Measurements from ENCODE around the gene LMX1B.

Gene LMX1B

DNA sequence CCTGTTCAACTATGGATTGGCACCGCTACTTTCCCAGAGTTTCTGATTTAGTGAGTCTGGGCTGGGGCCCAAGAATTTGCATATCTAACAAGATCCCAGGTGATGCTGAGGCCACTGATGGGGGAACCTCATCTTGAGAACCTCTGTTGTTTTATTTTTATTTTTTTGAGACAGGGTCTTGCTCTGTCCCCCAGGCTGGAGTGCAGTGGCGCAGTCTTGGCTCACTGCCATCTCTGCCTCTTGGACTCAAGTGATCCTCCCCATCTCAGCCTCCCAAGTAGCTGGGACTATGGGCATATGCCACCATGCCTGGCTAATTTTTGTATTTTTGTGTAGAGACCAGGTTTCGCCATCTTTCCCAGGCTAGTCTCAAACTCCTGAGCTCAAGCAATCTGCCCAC is 35.7 kb downstream of the LMX1B start:
- TF ChIP-seq TEAD4 (IDR thresholded peaks at IDR 0.05) = no peak

- TF ChIP-seq CREB1 (IDR thresholded peaks at IDR 0.05; ENCODE audit: low read depth) (no peak), TEAD4 (IDR thresholded peaks at IDR 0.05) (no peak), TCF12 (IDR thresholded peaks at IDR 0.05; ENCODE audit: low read depth) (no peak), FOXM1 (IDR thresholded peaks at IDR 0.05; ENCODE audit: borderline replicate concordance, low read depth) (no peak), YY1 (IDR thresholded peaks at IDR 0.05; ENCODE audit: low read depth) (no peak)
- TF ChIP-seq, protein P1, sequence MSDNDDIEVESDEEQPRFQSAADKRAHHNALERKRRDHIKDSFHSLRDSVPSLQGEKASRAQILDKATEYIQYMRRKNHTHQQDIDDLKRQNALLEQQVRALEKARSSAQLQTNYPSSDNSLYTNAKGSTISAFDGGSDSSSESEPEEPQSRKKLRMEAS (IDR thresholded peaks at IDR 0.05) = no peak
- TF ChIP-seq, protein P2, sequence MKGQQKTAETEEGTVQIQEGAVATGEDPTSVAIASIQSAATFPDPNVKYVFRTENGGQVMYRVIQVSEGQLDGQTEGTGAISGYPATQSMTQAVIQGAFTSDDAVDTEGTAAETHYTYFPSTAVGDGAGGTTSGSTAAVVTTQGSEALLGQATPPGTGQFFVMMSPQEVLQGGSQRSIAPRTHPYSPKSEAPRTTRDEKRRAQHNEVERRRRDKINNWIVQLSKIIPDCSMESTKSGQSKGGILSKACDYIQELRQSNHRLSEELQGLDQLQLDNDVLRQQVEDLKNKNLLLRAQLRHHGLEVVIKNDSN (IDR thresholded peaks at IDR 0.05) = no peak
Measured at GRCh38 chr9:126650404-126651341, 36.9 kb downstream of the LMX1B start.

DNA sequence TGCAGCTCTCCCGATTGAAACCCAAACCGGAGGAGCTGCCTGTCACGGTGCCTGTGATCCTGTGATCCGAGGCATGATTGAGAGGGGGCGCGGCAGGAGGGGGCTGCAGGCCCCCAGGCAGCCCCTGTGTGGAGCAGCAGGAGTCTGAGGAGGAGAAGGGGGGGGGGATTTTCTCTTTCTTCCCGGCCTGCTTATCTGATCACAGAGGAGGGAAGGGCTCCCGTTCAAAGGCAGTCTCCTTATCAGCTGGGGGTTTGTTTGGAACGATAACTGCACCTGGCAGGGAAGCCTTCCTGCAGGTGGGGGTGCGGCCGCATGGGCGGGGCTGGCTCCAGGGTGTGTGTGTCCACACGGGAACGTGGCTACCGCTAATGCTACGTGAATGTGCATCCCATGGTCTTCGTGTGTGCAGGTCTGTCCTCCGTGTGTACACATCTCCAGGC is 38.4 kb downstream of the LMX1B start:
- no peak for TF ChIP-seq TEAD4 (IDR thresholded peaks at IDR 0.05)
- no peak for TF ChIP-seq NFIC (IDR thresholded peaks at IDR 0.05)
- TF ChIP-seq CREB1 (IDR thresholded peaks at IDR 0.05; ENCODE audit: low read depth) = no peak
- TF ChIP-seq TCF12 (IDR thresholded peaks at IDR 0.05; ENCODE audit: low read depth) = no peak
- TF ChIP-seq EP300 (IDR thresholded peaks at IDR 0.05; ENCODE audit: borderline replicate concordance) = no peak
- TF ChIP-seq FOXM1 (IDR thresholded peaks at IDR 0.05; ENCODE audit: borderline replicate concordance, low read depth) = no peak
- TF ChIP-seq ZBTB7A (IDR thresholded peaks at IDR 0.05; ENCODE audit: low read depth) = no peak
- TF ChIP-seq RAD21 (IDR thresholded peaks at IDR 0.05; ENCODE audit: low read depth) = no peak
- no peak for TF ChIP-seq CEBPB (IDR thresholded peaks at IDR 0.05)
- TF ChIP-seq, protein P1 (IDR thresholded peaks at IDR 0.05) = no peak
- TF ChIP-seq, protein P2 (IDR thresholded peaks at IDR 0.05) = no peak
- TF ChIP-seq, protein P3, sequence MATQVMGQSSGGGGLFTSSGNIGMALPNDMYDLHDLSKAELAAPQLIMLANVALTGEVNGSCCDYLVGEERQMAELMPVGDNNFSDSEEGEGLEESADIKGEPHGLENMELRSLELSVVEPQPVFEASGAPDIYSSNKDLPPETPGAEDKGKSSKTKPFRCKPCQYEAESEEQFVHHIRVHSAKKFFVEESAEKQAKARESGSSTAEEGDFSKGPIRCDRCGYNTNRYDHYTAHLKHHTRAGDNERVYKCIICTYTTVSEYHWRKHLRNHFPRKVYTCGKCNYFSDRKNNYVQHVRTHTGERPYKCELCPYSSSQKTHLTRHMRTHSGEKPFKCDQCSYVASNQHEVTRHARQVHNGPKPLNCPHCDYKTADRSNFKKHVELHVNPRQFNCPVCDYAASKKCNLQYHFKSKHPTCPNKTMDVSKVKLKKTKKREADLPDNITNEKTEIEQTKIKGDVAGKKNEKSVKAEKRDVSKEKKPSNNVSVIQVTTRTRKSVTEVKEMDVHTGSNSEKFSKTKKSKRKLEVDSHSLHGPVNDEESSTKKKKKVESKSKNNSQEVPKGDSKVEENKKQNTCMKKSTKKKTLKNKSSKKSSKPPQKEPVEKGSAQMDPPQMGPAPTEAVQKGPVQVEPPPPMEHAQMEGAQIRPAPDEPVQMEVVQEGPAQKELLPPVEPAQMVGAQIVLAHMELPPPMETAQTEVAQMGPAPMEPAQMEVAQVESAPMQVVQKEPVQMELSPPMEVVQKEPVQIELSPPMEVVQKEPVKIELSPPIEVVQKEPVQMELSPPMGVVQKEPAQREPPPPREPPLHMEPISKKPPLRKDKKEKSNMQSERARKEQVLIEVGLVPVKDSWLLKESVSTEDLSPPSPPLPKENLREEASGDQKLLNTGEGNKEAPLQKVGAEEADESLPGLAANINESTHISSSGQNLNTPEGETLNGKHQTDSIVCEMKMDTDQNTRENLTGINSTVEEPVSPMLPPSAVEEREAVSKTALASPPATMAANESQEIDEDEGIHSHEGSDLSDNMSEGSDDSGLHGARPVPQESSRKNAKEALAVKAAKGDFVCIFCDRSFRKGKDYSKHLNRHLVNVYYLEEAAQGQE (IDR thresholded peaks at IDR 0.05; ENCODE audit: low read depth) = no peak
- TF ChIP-seq EGR1 (IDR thresholded peaks at IDR 0.05) = no peak
- no peak for TF ChIP-seq TAF1 (IDR thresholded peaks at IDR 0.05; ENCODE audit: low read depth)
- no peak for TF ChIP-seq YY1 (IDR thresholded peaks at IDR 0.05; ENCODE audit: low read depth)

DNA sequence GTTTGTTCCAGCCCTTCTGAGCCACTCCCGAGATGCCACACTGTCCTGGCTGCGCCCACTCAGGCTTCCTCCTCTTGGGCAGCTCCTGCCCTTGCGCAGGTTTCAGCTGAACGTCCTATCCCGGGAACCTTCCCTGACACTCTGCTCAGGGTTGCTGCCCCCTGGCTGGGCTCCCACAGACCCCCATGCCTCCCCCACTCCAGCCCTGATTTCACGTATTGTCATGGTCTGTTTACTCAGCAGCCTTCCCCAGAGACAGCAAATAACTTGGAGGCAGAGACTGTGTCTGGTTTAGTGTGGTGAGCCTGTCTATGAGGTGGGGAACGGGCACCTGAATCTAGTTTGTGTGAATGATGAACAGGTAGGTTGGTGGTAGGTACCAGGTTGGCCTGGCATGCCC is 40.4 kb downstream of the LMX1B start:
- TF ChIP-seq TCF12 (IDR thresholded peaks at IDR 0.05; ENCODE audit: low read depth) (no peak), YY1 (IDR thresholded peaks at IDR 0.05; ENCODE audit: low read depth) (no peak), CEBPB (IDR thresholded peaks at IDR 0.05) (no peak), TAF1 (IDR thresholded peaks at IDR 0.05; ENCODE audit: low read depth) (no peak), EP300 (IDR thresholded peaks at IDR 0.05; ENCODE audit: borderline replicate concordance) (no peak), TEAD4 (IDR thresholded peaks at IDR 0.05) (no peak), ZBTB7A (IDR thresholded peaks at IDR 0.05; ENCODE audit: low read depth) (no peak), RAD21 (IDR thresholded peaks at IDR 0.05; ENCODE audit: low read depth) (no peak)
- TF ChIP-seq, protein P1 (IDR thresholded peaks at IDR 0.05) = no peak
- TF ChIP-seq, protein P2 (IDR thresholded peaks at IDR 0.05) = no peak
- TF ChIP-seq, protein P3 (IDR thresholded peaks at IDR 0.05; ENCODE audit: low read depth) = no peak

DNA sequence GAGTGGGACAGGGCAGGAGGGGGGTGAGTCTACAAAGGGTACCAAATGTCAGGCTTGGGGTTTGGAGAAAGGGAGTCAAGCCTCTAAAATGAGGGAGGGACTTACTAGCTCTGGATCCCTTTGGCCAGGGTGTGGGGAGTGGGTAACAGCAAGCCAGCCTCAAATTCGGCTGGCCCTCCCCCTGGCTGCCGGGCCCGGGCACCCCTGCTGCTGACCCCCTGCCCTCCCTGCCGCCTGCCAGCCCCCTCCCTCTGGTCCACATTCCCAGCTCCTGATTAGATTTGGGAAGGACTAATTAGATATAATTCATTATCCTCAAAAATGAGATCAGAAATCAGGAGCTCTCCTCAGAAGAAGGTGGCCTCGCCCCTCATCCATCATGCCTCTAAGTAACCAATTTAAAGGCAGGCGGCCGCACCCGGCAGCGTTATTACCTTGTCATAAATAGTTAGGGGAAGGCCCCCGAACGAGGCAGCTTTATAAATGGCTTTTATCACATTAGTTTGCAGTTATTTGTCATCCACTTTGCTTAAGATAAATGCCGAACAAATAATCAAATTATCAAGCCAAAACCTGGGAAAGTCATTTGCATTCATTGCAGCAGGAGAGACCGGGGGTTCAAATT is 44.6 kb downstream of the LMX1B start:
- TF ChIP-seq CEBPB (IDR thresholded peaks at IDR 0.05) (no peak), RAD21 (IDR thresholded peaks at IDR 0.05; ENCODE audit: low read depth) (no peak), ZBTB7A (IDR thresholded peaks at IDR 0.05; ENCODE audit: low read depth) (no peak), TEAD4 (IDR thresholded peaks at IDR 0.05) (no peak), TCF12 (IDR thresholded peaks at IDR 0.05; ENCODE audit: low read depth) (no peak), EGR1 (IDR thresholded peaks at IDR 0.05) (no peak), CREB1 (IDR thresholded peaks at IDR 0.05; ENCODE audit: low read depth) (no peak), EP300 (IDR thresholded peaks at IDR 0.05; ENCODE audit: borderline replicate concordance) (no peak), TAF1 (IDR thresholded peaks at IDR 0.05; ENCODE audit: low read depth) (no peak), YY1 (IDR thresholded peaks at IDR 0.05; ENCODE audit: low read depth) (no peak)
- TF ChIP-seq, protein P3 (IDR thresholded peaks at IDR 0.05; ENCODE audit: low read depth) = no peak
